Stimulated activated CD4-positive, alpha-beta T cell treated with anti-CD3 and anti-CD28 coated beads, Interleukin-1b, Interleukin-23, amount 100 ng/mL, for 24 hours (primary cell): ENCODE results near the gene CD1C.
"Not testable (repeated sequence)": the region's sequence is repeated elsewhere in the genome, so short reads cannot be mapped to it uniquely, and the experiment has no call there.

Source experiments
- DNase-seq, 4 experiments: peaks; one replicate each; pipeline ENCODE4 v3.0.0-alpha.2; 2020; ENCODE audit warnings: low read depth in 4 of 4, low spot score in 1 of 4

The CD1C gene

DNA sequence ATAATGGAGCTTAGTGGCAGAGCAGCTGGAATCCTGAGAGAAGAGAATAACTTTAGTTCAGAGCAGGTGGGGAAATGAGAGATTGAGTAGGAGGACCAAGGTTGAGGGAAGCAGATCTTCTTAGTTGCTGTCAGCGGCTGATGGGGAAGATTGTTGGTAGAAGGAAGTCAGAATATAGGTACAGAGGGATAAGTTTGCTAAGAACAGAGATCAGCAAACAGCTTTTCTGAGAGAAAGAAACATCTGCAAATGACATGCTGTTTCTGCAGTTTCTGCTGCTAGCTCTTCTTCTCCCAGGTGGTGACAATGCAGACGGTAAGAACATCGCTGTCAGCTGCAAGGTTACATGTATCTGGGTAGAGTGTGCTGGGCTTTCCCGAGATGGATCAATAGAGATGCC lies at the start of gene CD1C:
Gene CD1C (plus strand): TSS at position 113 of the 400 bp plus-strand sequence. CDS start 142 bp downstream, at position 255.
- no peak for DNase-seq

- no peak for DNase-seq
These were observed 43.1 kb upstream of the CD1C start for GRCh38 chr1:158246650-158247049.

- no peak for DNase-seq
These were observed 41.6 kb upstream of the CD1C start for GRCh38 chr1:158248118-158248517.

DNA sequence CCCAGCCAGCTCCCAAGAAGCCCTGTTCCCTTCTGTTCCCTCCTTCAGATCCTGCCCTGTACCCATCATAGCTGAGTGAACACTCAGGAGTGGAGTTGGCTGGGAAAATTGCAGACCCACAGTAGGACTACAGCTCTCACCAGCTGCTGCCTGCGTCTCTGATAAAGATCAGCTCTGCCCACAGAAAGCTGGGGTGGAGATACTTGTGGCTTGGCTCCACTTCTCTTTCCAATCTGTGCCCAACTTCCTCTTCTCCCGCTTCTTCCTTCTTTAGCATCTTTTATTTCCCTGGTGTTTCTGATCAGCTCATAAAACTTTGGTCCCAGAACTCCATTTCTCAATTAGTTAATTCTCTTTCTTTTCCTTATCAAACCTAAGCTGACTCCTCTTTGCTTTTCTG lies 41.0 kb upstream of the CD1C start:
- no peak for DNase-seq

- DNase-seq: no peak
These were observed 40.1 kb upstream of the CD1C start for GRCh38 chr1:158249646-158250045.

DNA sequence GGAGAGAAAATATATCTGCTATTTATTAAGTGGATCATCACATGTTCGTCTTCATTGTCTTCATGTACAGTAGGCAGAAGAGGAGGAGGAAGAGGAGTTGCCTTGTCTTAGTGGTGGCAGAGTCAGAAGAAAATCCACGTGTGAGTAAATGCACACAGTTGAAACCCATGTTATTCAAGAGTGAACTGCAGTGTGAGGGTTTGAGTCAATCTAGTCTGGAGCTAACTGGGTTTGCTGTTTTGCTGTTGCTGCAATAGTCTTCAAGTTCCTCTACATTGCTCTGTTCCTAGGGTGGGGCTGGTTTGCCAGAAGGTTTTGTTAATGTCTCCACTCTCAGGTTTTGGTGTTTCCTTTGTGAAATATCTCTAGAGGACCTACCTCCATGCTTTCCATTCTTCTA lies 38.6 kb upstream of the CD1C start:
- DNase-seq: no peak

GRCh38 chr1:158255656-158256055 lies 34.1 kb upstream of the CD1C start:
- no peak for DNase-seq

- not testable (repeated sequence) for DNase-seq
These were observed 33.0 kb upstream of the CD1C start for GRCh38 chr1:158256747-158257146.

GRCh38 chr1:158257888-158258287 lies 31.8 kb upstream of the CD1C start:
- DNase-seq: no peak

GRCh38 chr1:158259117-158259516 lies 30.6 kb upstream of the CD1C start:
- no peak for DNase-seq

DNA sequence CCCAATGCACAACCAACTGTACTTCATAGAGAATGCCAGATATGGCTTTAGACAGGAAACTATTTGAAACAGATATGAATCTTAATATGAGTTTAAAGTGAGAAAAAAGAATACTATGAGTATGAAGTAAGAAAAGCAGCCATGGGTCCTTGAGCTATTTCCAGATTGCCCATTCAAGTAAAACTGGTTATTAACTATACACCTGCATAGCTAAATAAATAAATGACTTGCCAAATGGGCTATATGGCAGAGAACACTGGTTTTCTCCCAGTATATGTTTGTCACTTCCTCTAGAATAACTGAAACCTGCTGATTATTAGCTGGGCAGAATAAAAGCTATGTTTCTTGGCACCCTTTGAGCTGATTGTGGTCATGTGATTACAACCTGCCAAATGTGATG lies 17.0 kb upstream of the CD1C start:
- no peak for DNase-seq

GRCh38 chr1:158274797-158275196 lies 14.9 kb upstream of the CD1C start:
- no peak for DNase-seq

- not testable (repeated sequence) for DNase-seq
These were observed 7.3 kb upstream of the CD1C start for GRCh38 chr1:158282421-158282820.

DNA sequence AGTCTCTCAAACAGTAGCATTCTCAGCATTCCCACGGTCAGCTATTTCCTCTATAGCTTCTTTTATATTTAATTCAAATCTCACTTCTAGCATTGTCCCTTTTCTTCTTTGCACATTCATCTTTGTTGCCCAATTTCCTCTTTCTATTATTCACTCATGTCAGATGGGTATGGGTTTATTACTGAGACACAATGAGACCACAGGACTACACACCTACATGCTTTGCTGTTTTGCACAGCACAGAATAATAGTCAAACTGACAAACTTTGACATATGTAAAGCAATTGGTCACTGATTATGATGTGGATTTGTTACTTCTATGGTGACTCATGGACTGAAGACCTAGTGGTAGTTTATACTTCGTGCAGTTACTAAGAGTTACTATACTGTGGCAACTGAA lies 5.8 kb upstream of the CD1C start:
- no peak for DNase-seq

GRCh38 chr1:158285756-158286241 lies 3.9 kb upstream of the CD1C start:
- no peak for DNase-seq

DNA sequence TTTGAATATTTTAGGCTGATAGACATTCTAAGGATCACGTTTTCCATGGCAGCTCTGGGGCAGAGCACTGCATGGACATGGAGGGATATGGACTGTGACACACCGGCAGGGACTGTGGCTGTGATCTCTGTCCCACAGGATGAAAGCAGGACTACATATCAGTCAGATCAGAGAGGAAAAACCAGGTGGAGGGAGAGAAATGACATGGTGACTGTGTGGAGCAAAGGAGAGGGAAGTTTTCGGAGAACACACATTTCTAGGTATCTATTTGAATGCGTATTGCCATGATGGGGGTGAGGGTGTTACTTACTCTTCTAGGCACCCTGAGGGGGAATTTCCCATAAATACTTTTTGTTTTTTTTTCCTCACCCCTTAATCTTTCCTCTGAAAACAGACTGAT lies 3.2 kb upstream of the CD1C start:
- DNase-seq: no peak

DNA sequence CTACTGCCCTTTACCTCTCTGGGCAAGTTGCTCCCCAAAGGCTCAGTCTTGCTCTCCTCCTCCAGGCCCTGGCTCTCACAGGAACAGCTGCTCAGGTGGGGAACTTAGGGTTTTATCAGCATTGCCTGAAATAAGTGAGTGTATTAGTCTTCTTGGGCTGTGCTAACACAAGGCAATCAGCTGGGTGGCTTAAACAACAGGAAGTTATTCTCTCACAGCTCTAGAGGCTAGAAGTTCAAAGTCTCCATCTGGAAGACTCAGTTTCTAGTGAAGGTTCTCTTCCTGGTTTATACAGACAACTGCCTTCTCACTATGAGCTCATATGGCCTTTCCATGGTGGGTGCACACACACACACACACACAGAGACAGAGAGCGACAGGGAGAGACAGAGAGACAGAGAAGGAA lies 2.8 kb upstream of the CD1C start:
- no peak for DNase-seq

GRCh38 chr1:158290321-158290844 lies 660 bp downstream of the CD1C start:
- no peak for DNase-seq

- no peak for DNase-seq
These were observed 6.1 kb downstream of the CD1C start for GRCh38 chr1:158295791-158296190.

DNA sequence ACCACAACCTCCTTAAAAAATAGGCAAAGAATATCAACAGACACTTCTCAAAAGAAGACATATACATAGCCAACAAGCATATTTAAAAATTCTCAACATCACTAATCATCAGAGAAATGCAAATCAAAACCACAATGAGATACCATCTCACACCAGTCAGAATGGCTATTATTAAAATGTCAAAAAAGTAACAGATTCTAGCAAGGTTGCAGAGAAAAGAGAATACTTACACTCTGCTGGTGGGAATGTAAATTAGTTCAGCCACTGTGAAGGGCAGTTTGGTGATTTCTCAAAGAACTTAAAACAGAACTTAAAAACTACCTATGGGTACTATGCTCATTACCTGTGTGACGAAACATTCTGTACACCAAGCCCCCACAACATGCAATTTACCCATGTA lies 20.9 kb downstream of the CD1C start:
- DNase-seq: no peak

- no peak for DNase-seq
These were observed 21.3 kb downstream of the CD1C start for GRCh38 chr1:158311066-158311465.

DNA sequence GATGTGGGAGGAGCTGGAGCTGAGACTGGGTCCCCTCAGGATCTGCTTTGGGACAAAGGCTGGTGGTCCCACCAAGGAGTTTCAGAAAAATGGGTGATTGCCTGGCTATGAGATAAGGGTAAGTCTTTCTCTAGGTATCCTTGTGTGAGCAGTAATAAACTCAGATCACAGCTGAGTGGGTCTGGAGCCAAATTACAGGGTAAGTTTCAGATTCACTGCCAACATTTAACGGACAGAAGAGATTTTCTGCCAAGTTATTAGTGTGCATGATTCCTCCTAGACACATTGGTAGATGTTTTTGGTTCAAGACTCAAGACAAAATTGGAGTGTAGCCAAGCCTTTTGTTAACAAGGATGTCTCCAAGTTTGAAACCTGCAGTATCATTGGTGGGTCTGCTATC lies 34.1 kb downstream of the CD1C start:
- no peak for DNase-seq

DNA sequence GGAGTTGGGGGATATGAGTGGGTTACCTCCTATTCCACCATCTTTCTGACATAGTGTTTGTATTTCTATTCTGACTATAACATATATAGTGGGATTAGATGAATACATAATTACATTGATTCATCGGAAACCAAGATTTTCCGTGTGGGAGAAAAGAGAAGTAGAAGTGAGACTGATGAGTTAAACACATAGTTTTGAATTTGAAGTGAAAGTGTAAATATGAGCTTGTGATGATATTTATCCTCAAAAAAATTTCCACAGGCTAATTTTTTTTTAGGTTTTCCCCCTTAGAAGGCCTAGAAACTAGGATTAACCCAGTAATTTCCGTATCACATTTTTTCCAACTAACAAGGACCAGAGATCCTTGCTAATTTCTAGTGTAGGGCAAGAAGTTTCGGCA lies 34.7 kb downstream of the CD1C start:
- DNase-seq: no peak

DNA sequence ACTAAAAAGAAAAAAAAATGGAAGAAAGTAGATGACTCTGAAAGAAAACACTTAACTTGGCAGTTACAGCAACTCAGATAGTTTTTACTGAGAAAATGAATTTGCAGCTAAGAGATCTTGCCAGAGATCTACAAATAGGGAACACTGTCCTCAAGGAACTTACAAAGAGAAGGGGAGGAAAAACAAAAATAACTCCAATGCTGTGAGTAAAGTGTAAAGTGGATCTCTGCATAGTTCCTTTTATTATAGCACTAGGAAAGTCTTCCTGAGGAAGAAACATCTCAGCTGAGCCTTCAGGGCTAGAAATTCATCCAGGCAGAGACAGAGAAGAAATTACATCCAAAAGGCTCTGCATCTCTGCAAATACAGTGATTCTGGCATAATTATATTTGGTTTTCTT lies 37.8 kb downstream of the CD1C start:
- no peak for DNase-seq
